ENCODE measurements around the gene SH3RF1. TPM values are rescaled to one million over a fixed set of nuclear protein-coding genes. Genes with fewer than 3 reads are reported as not detected.

Gene SH3RF1
- total RNA-seq, 1 donor: 41.9 TPM

GRCh38 chr4:169256856-169257761 lies 13.6 kb downstream of the SH3RF1 start:
- no peak overlapping the region for H3K4me3 ChIP-seq (ENCODE audit: low read depth, low read length)

GRCh38 chr4:169256101-169256612 lies 14.6 kb downstream of the SH3RF1 start:
- no peak overlapping the region for H3K4me3 ChIP-seq (ENCODE audit: low read depth, low read length)
- DNase-seq (ENCODE audit: low read depth): peak; percentile 63

More at GRCh38 chr4:169256856-169257761, 13.6 kb downstream of the SH3RF1 start:
- DNase-seq (ENCODE audit: low read depth): peak; percentile 76
- no peak for TF ChIP-seq CTCF (IDR thresholded peaks at IDR 0.05; ENCODE audit: insufficient read depth, low read depth, low read length)

GRCh38 chr4:169254546-169254983 lies 16.2 kb downstream of the SH3RF1 start:
- DNase-seq (ENCODE audit: low read depth): peak; percentile 91
- H3K4me3 ChIP-seq (ENCODE audit: low read depth, low read length): peak overlapping the region; percentile 7
- TF ChIP-seq CTCF (IDR thresholded peaks at IDR 0.05; ENCODE audit: insufficient read depth, low read depth, low read length): no peak

More at GRCh38 chr4:169256101-169256612, 14.6 kb downstream of the SH3RF1 start:
- no peak for TF ChIP-seq CTCF (IDR thresholded peaks at IDR 0.05; ENCODE audit: insufficient read depth, low read depth, low read length)

- DNase-seq (ENCODE audit: low read depth): peak; percentile 81
- H3K4me3 ChIP-seq (ENCODE audit: low read depth, low read length): no peak overlapping the region
- TF ChIP-seq CTCF (IDR thresholded peaks at IDR 0.05; ENCODE audit: insufficient read depth, low read depth, low read length): no peak
Measured at GRCh38 chr4:169253904-169254303, 16.9 kb downstream of the SH3RF1 start.

GRCh38 chr4:169253113-169253671 lies 17.6 kb downstream of the SH3RF1 start:
- H3K4me3 ChIP-seq (ENCODE audit: low read depth, low read length): no peak overlapping the region
- TF ChIP-seq CTCF (IDR thresholded peaks at IDR 0.05; ENCODE audit: insufficient read depth, low read depth, low read length): no peak
- no peak for DNase-seq (ENCODE audit: low read depth)

- TF ChIP-seq CTCF (IDR thresholded peaks at IDR 0.05; ENCODE audit: insufficient read depth, low read depth, low read length): no peak
- H3K4me3 ChIP-seq (ENCODE audit: low read depth, low read length): no peak overlapping the region
- peak; percentile 54 for DNase-seq (ENCODE audit: low read depth)
Measured at GRCh38 chr4:169252339-169253112, 18.2 kb downstream of the SH3RF1 start.
